Fibroblast of villous mesenchyme (primary cell): Measurements from ENCODE around the gene GTF2IRD1. TPM values are rescaled to one million over a fixed set of nuclear protein-coding genes. Genes with fewer than 3 reads are reported as not detected.
"Not testable (repeated sequence)": the region's sequence is repeated elsewhere in the genome, so short reads cannot be mapped to it uniquely, and the experiment has no call there.

ENCODE experiments used
- DNase-seq: peaks from one replicate; pipeline ENCODE4 v3.0.0-alpha.2; 2010; ENCODE audit warnings: low read depth
- H3K4me3 ChIP-seq: 2 replicates; pipeline ENCODE4 v1.5.1; 2011; ENCODE audit warnings: low read depth, mild to moderate bottlenecking, low read length
- total RNA-seq: library from RNA; depleted of rRNA; stranded (reverse); fragments of >200 nt; gene quantifications from 2 replicates; pipeline ENCODE4 v1.2.3, GENCODE V29; 2012
- TF ChIP-seq, protein P1 (sequence below): IDR thresholded peaks from 2 replicates; pipeline ENCODE4 v1.5.1; 2012; ENCODE audit warnings: low read depth, mild to moderate bottlenecking, low read length; ENCODE audit not compliant: insufficient read depth

Gene GTF2IRD1
- total RNA-seq, 1 donor: 13.4 TPM

- DNase-seq: no peak
- TF ChIP-seq, protein P1, sequence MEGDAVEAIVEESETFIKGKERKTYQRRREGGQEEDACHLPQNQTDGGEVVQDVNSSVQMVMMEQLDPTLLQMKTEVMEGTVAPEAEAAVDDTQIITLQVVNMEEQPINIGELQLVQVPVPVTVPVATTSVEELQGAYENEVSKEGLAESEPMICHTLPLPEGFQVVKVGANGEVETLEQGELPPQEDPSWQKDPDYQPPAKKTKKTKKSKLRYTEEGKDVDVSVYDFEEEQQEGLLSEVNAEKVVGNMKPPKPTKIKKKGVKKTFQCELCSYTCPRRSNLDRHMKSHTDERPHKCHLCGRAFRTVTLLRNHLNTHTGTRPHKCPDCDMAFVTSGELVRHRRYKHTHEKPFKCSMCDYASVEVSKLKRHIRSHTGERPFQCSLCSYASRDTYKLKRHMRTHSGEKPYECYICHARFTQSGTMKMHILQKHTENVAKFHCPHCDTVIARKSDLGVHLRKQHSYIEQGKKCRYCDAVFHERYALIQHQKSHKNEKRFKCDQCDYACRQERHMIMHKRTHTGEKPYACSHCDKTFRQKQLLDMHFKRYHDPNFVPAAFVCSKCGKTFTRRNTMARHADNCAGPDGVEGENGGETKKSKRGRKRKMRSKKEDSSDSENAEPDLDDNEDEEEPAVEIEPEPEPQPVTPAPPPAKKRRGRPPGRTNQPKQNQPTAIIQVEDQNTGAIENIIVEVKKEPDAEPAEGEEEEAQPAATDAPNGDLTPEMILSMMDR: no peak
- H3K4me3 ChIP-seq: no peak overlapping the region
These were observed 35.6 kb upstream of the GTF2IRD1 start for GRCh38 chr7:74418076-74418475.

- no peak for DNase-seq
- TF ChIP-seq, protein P1: no peak
- no peak overlapping the region for H3K4me3 ChIP-seq
These were observed 35.2 kb upstream of the GTF2IRD1 start for GRCh38 chr7:74418538-74418937.

DNA sequence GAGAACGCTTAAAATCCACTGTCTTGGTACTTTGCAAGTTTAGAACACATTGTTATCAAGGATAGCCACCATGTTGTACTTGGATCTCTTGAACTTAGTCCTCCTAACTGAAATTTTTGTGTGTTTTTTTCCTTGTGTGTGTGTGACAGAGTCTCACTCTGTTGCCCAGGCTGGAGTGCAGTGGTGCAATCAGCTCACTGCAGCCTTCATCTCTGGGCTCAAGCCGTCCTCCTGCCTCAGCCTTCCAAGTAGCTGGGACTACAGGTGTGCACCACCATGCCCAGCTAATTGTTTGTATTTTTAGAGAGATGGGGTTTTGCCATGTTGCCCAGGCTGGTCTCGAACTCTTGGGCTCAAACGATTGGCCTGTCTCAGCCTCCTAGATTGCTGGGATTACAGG is 34.5 kb upstream of the GTF2IRD1 start:
- DNase-seq, H3K4me3 ChIP-seq: not testable (repeated sequence)

- H3K4me3 ChIP-seq: no peak overlapping the region
- no peak for DNase-seq
- TF ChIP-seq, protein P1: no peak
These were observed 33.7 kb upstream of the GTF2IRD1 start for GRCh38 chr7:74420006-74420405.

DNA sequence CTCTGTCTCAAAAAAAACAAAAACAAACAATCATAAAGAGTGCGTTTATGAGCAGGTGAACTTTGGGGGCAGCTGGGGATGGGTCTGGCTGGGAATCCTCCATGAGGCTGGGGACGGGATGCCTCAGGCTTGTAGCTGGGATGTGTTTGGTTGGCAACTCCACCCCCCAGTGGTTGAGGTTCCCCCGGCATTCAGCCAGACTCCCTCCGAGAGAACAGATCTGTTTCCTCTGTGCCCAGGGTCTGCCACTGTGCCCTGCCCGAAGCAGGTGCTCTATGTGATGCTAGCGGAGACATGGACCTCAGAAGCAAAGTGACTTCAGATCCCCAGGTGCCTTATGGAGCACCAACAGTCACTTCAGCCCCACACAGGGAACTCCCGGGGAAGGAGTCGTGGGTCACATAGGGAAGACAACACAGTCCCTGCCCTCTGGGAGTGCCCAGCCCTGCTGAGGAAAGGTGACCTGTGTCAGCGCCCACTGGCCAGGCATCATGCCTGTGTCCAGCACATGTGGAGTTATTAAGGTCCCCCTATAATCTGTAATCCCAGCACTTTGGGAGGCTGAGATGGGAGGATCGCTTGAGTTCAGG is 29.3 kb upstream of the GTF2IRD1 start:
- DNase-seq: no peak
- no peak overlapping the region for H3K4me3 ChIP-seq
- TF ChIP-seq, protein P1: no peak

GRCh38 chr7:74428023-74428422 is 25.7 kb upstream of the GTF2IRD1 start:
- DNase-seq: no peak
- no peak overlapping the region for H3K4me3 ChIP-seq
- TF ChIP-seq, protein P1: no peak

- TF ChIP-seq, protein P1: no peak
- peak; percentile 63 for DNase-seq
- H3K4me3 ChIP-seq: no peak overlapping the region
These were observed 24.5 kb upstream of the GTF2IRD1 start for GRCh38 chr7:74429153-74429747.

- not testable (repeated sequence) for H3K4me3 ChIP-seq, DNase-seq
These were observed 23.3 kb upstream of the GTF2IRD1 start for GRCh38 chr7:74430409-74430808.
